GM12891 (cell line): Measurements from ENCODE around the gene ENOSF1.

ENCODE experiments used
- DNase-seq: peaks from one replicate; pipeline ENCODE4 v3.0.0; 2011; ENCODE audit warnings: low spot score; ENCODE audit not compliant: insufficient read length
- FAIRE-seq: peaks from 2 replicates; lab custom pipeline; 2011; peaks lifted over from hg19 to GRCh38; lab: Jason Lieb, UNC
- PAX5 ChIP-seq: IDR thresholded peaks from 2 replicates; pipeline ENCODE4 v1.6.1; 2011; ENCODE audit warnings: low read length, moderate library complexity, mild to moderate bottlenecking; ENCODE audit not compliant: insufficient read depth, severe bottlenecking
- POLR2A ChIP-seq: IDR thresholded peaks from 2 replicates; pipeline ENCODE4 v1.6.1; 2011; ENCODE audit warnings: low read depth, low read length, control low read depth
- POLR2AphosphoS5 ChIP-seq: IDR thresholded peaks from 2 replicates; pipeline ENCODE4 v1.6.1; 2011; ENCODE audit warnings: low read depth, low read length, control low read depth
- POU2F2 ChIP-seq: IDR thresholded peaks from 2 replicates; pipeline ENCODE4 v1.6.1; 2011; ENCODE audit warnings: low read depth, mild to moderate bottlenecking, control low read depth, low read length, moderate library complexity
- SPI1 ChIP-seq: IDR thresholded peaks from 2 replicates; pipeline ENCODE4 v1.6.1; 2011; ENCODE audit warnings: low read depth, low read length, control low read depth
- TAF1 ChIP-seq: IDR thresholded peaks from 2 replicates; pipeline ENCODE4 v1.6.1; 2011; ENCODE audit warnings: low read depth, low read length, control low read depth

The ENOSF1 gene

GRCh38 chr18:675307-675706 lies 37.1 kb downstream of the ENOSF1 start:
- no peak for FAIRE-seq
- TF ChIP-seq TAF1, result no peak
- no peak for TF ChIP-seq POU2F2
- 0 out of 2 replicates have a peak, but pooled peaks have one; percentile 4 for TF ChIP-seq POLR2AphosphoS5
- TF ChIP-seq SPI1, result no peak
- DNase-seq, result no peak

GRCh38 chr18:673769-674168 lies 38.7 kb downstream of the ENOSF1 start:
- FAIRE-seq (no peak), DNase-seq (no peak)
- TF ChIP-seq POU2F2, result no peak
- no peak for TF ChIP-seq POLR2A
- TF ChIP-seq POLR2AphosphoS5, result no peak
- TF ChIP-seq SPI1, result no peak
- TF ChIP-seq TAF1, result no peak
- TF ChIP-seq PAX5, result no peak

- no peak for TF ChIP-seq POLR2A
- no peak for TF ChIP-seq SPI1
- no peak for TF ChIP-seq POLR2AphosphoS5
- no peak for TF ChIP-seq PAX5
- TF ChIP-seq POU2F2, result no peak
- TF ChIP-seq TAF1, result no peak
- FAIRE-seq (no peak), DNase-seq (no peak)
Measured at GRCh38 chr18:673317-673716, 39.1 kb downstream of the ENOSF1 start.

GRCh38 chr18:671405-671804 lies 41.0 kb downstream of the ENOSF1 start:
- DNase-seq, result no peak
- TF ChIP-seq POLR2A (peak; percentile 8; the same call in 1 of the 2 replicates), POU2F2 (no peak)
- FAIRE-seq, result no peak

- DNase-seq (no peak), FAIRE-seq (no peak)
- TF ChIP-seq POLR2A (0 out of 2 replicates have a peak, but pooled peaks have one; percentile 3), PAX5 (no peak)
Measured at GRCh38 chr18:670522-670921, 41.9 kb downstream of the ENOSF1 start.

- no peak for DNase-seq
- no peak for FAIRE-seq
- no peak for TF ChIP-seq POU2F2
- no peak for TF ChIP-seq POLR2AphosphoS5
- no peak for TF ChIP-seq TAF1
- TF ChIP-seq PAX5, result no peak
- no peak for TF ChIP-seq POLR2A
- no peak for TF ChIP-seq SPI1
Measured at GRCh38 chr18:669077-669476, 43.4 kb downstream of the ENOSF1 start.

GRCh38 chr18:668260-668659 lies 44.2 kb downstream of the ENOSF1 start:
- DNase-seq (no peak), FAIRE-seq (no peak)
- TF ChIP-seq POLR2AphosphoS5 (no peak), PAX5 (no peak), POU2F2 (no peak), TAF1 (no peak), SPI1 (no peak), POLR2A (no peak)

GRCh38 chr18:666628-667027 lies 45.8 kb downstream of the ENOSF1 start:
- TF ChIP-seq POU2F2 (no peak), POLR2A (no peak), POLR2AphosphoS5 (no peak), TAF1 (no peak), PAX5 (no peak), SPI1 (no peak)
- no peak for FAIRE-seq
- DNase-seq, result no peak

GRCh38 chr18:666177-666576 lies 46.3 kb downstream of the ENOSF1 start:
- DNase-seq (no peak), FAIRE-seq (no peak)
- no peak for TF ChIP-seq SPI1
- no peak for TF ChIP-seq POU2F2

GRCh38 chr18:662197-662596 lies 50.2 kb downstream of the ENOSF1 start:
- FAIRE-seq (no peak), DNase-seq (no peak)
- TF ChIP-seq SPI1 (no peak), TAF1 (no peak), POU2F2 (no peak)

GRCh38 chr18:659597-659996 lies 52.8 kb downstream of the ENOSF1 start:
- no peak for DNase-seq
- TF ChIP-seq PAX5, result no peak
- 0 out of 2 replicates have a peak, but pooled peaks have one; percentile 1 for TF ChIP-seq POLR2AphosphoS5
- TF ChIP-seq SPI1, result no peak
- no peak for TF ChIP-seq TAF1
- TF ChIP-seq POU2F2, result no peak
- no peak for TF ChIP-seq POLR2A
- FAIRE-seq, result no peak

- DNase-seq, result no peak
- no peak for FAIRE-seq
- TF ChIP-seq SPI1 (no peak), PAX5 (no peak), POLR2A (no peak), POLR2AphosphoS5 (no peak), TAF1 (no peak), POU2F2 (no peak)
Measured at GRCh38 chr18:658947-659533, 53.4 kb downstream of the ENOSF1 start.
